DMS 273 treated with DMSO at 0.1 percent for 48 hours (cell line): Measurements from ENCODE around the gene OR52I1.

Experiments
- DNase-seq: peaks from one replicate; lab custom pipeline; 2025; lab: John Stamatoyannopoulos, UW

The OR52I1 gene

DNA sequence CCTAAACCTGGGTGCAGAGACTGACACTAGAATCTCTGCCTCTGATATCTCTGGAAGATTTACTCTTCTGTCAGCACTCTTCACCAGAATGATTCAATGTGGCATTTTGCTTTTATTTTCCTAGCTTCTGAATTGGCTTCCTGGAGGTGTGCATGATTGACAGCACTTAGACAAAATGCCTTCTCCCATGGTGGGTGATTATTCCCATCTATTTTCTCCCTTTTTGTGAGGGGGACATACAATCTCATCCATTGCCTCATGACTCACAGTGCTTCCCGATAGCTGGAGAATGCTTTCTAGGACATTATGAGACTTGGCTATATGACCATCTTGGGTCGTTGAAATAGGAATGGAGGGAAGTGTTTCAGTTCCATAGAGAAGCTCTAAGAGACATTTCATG lies 18.1 kb downstream of the OR52I1 start:
- no peak for DNase-seq

DNA sequence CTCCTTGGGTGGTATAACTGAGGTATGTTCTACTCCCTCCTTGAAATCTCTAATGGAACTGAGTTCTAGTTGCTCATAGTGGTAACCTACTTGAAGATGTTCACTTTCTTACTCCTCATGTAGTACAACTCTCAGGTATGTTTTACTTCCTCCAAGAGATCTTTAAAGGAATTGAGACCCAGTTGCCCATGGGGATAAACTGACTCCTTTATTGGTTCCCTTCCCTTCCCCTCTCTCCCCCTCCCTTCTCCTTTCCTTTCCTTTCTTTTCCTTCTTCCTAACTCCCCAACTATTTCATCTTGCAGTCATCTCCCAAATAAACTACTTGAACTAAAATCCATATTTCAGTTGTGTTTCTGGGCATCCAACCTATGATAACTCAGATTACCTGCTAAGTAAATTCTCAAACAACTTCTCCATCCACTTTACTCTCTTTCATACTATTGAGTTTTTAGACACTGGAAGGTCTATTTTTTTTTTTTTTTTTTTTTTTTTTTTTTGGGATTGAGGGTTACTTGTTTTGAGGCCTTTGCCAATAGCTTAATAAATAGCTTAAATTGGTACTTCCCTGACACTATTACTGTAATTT lies 22.1 kb downstream of the OR52I1 start:
- DNase-seq = no peak

DNA sequence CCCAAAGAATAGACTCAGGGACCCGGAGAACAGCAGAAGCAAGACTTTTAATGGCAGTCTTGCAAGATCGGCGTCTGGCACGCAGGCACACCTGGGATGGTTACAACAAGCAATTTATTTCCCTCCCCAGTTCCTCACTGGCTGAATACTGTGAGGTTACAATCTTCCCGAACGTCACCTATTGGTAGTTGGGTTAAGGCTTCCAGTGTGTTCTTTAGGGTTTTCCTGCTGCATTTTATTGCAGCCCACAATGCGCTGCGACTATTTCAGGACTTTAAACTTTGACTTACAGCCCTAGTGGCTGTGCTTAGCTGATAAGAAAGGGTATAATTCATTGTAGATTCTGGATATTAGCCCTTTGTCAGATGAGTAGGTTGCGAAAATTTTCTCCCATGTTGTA lies 25.7 kb downstream of the OR52I1 start:
- no peak for DNase-seq

DNA sequence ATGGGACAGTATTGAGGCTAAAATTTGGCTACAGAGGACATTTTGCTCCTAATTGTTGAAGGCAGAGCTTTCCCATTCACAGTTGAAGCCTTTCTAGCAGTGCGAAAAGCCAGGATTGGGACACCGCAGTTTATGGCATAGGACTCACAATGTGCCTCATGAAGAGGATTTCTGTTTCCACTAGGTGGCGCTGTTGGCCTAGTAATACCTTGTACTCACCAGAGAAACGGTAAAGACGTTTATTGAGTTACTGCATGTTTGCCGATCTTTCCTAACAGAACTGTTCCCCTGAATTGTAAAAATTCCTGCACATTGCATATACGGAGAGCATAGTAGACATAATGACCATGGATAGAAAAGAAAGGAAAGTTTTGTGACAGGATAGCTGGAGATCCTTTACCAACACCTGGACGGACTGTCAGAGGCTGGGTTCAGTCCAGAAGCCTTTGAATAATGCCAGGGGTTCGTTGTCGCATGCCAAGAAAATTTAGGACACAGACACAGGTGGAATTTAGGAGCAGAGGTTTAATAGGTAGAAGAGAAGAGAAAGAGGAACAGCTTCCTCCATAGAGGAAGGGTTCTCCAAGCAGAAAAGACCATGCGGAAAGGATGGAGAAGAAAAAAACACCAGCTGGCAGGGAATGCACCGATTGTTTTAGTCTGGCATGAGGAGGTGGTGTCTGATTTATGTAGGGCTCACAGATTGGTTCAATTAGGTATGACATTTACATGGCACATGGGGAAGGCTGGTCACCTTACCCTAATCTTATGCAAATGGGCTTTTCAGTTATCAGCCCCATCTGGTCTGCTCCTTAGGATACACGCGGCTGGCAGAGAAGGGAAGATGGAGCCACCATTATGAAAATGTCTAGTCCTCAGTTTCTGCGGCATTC lies 32.6 kb downstream of the OR52I1 start:
- DNase-seq = peak; percentile 41

DNA sequence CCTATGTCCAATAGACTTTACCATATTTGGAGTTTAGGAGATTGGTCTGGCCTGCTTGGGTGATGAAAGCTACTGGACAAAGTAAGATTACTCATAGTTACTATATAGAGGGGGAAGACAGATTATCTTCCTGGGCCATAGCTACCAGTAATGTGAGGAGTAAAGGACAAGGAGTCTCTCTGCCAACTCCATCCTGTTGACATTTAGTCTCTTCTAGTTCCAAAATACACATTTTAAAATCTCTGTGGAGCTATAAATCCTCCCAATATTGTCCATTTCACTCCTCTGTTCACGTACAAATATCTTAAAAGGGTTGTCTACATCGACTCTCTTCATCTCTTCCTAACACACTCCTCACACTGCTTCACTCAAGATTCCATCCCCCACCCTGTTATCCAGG lies 42.3 kb downstream of the OR52I1 start:
- no peak for DNase-seq

DNA sequence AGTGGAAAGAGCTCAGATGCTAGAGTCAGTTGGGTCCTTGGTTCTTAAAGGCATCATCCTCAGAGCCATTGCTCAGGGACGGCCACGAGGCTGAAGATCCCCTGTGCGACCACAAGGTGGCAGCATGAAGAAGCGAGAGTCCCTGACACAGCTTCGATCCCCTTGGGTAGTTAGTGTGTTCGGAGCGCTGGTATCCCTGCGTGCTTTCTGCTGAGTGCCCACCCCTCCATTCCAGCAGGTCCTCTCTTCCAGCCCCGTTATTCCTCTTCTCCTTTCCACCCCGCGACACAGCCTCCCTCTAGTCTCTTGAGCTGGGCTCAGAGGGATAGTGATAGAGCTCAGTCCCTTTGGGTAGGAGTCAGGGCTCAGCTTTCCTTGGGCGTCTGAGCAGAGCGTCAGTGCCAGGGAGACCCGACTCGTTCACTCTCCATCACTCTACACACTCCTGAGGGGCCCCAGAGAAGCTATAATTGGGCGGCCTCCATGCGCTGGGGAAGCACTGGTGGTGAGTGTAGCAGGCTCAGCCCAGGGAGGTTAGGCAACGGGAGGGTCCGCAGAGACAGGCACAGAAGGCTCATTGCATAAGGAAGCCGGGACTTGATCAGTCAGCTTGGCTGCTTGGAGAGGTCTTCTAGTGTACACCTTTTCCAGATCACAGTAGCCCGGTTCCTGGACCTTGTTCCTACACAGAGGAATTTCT lies 43.3 kb downstream of the OR52I1 start, which contains the start of gene OR51D1:
Gene OR51D1 (plus strand): TSS at position 516 of the 700 bp plus-strand sequence. CDS start 2,314 bp downstream, outside the sequence.
- DNase-seq = no peak

DNA sequence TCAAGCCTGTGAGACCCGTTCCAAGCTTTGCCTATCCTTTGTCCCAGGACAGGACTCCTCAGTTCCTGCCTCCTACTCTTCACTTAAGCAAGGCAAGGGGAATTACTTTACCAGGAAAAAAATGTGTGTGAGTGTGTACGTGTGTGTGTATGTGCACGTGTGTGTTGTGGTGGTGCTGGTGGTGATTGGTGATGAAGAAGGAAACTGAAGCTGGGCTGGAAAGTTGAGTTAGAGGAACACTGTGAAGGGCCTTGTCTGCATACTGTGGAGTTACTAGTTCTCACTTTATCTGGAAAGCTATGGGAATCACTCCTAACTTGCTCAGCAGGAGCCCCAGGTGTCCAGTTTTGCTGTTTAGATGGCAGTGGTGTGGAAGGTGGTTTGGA lies 43.8 kb downstream of the OR52I1 start:
- DNase-seq = no peak

DNA sequence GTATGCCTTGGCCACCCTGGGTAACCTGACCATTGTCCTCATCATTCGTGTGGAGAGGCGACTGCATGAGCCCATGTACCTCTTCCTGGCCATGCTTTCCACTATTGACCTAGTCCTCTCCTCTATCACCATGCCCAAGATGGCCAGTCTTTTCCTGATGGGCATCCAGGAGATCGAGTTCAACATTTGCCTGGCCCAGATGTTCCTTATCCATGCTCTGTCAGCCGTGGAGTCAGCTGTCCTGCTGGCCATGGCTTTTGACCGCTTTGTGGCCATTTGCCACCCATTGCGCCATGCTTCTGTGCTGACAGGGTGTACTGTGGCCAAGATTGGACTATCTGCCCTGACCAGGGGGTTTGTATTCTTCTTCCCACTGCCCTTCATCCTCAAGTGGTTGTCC lies 46.1 kb downstream of the OR52I1 start:
- no peak for DNase-seq

DNA sequence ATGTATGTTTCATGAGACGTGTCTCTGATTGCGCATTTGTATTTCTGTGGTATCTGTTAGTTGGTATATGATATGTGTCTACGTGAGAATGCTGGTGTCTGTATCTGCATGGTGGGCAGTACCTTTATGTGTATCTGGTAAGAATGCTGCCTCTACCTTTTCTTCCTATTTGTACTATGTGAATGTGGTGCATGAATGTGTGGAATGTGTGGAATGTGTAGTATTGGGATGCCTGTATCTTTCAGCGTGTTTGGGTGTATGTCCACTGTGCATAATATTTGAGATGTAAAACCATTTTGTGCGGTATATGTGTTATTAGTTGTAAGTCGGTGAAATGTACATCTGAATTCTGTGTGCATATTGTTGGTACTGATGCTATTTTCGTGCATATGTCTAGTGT lies 47.7 kb downstream of the OR52I1 start:
- DNase-seq = no peak

DNA sequence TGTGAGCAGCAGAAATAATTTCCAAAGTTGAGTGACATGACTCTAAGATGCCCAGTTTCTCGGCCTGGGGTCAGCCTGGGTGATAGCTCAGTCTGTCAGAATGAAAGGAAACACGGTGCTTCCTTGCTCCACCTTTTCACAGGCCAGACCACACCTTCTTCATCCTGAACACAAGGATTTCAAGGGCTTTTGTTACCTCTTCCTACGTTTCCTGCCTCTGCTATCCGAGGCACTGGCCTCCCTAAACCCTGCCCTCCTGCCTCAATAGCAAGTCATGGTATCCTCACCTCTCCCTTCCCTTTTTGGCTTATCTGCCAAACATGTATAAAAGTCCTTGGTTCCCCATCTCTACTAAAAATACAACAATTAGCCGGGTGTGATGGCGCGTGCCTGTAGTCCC lies 48.2 kb downstream of the OR52I1 start:
- DNase-seq = no peak

DNA sequence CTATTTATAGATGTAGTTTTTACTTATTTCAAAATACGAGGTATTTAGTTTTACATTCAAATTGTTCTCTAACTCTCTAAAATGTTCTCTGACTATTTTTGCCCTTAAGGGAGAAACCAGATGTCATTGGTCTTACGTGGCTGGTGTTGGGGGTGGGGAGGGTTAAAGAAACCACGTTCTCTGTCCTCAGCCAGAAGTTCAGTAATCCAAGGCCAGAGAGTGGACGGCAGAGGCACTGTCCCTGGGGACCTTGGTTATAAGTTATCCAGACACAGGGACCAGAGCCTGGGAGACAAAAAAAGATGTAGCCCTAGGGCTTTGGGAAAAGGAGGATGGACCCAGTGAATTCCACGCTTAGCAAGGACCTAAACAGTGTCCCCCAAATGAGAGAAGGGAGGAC lies 49.2 kb downstream of the OR52I1 start:
- no peak for DNase-seq

DNA sequence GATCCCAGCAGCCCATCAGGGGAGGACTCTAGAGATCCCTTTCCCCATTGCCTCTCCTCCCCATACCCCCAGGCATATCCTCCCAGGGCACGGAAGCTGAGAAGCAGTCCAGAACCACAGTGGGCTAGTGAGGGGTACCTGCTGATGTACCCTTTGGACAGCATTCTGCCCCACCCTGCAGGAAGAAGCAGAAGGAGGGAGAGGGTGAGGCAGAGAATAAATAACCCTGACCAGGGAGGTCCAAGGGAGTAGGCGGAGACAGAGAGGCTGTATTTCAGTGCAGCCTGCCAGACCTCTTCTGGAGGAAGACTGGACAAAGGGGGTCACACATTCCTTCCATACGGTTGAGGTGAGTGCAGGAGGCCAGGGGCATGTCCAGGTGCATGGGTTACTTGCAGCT lies 49.8 kb downstream of the OR52I1 start, which contains the start of gene OR51E1:
Gene OR51E1 (plus strand): TSS at position 301 of the 400 bp plus-strand sequence. CDS start 8,545 bp downstream, outside the sequence.
- no peak for DNase-seq

DNA sequence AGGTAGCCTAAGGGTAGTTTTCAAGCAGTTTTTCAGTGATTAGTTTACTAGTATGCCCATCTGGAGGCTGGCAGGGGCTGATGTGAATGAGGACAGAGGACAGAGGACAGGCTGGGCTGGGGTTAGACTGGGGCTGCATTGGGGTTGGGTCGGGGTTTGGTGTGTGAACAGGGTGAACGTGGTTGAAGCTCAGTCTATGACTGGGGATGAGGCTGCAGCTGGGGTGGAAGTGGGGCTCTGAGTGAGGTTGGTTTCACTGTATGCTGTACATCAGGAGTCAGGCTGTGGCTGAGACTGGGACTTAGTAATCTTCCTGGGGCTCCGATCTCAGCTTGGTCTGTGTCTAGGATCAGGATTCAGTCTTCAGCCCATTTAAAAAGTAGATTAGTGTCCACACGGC lies 50.4 kb downstream of the OR52I1 start:
- no peak for DNase-seq
